ENCODE results near the gene HYCC1. TPM values are rescaled to one million over a fixed set of nuclear protein-coding genes. Genes with fewer than 3 reads are reported as not detected.

The HYCC1 gene
- total and polyA plus RNA-seq, 2 donors (not counting 3 experiments of a cell fraction or from before 2014, with no cell fraction given) = 14.5 to 51.8 TPM

DNA sequence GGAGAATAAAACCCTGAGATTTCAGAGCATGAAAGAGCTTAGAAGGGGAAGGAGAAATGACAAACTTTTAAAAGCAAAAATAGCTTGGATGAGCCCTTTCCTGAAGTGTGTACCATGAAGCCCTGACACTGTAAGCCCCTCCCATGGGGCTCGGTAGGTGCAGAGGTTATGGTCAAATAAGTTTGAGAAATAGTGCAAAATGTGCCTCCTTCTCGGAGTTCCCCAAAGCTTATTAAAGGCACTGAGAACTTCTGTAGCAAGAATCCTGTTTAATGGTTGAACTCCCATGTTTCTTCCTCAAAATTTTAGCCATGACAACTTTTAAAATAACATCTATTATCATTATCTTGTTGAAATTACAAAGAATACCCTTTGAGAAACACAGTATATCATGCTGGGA lies 10.5 kb upstream of the HYCC1 start:
- Histone ChIP-seq H3K9me1 (replicated peaks; ENCODE audit: control insufficient read depth, extremely low read depth, insufficient read depth, low read length) (no peaks in the 10 kb centered on the region), H2AFZ (ENCODE audit: low read depth, low read length) (no peak overlapping the region), H3K4me1 (ENCODE audit: control insufficient read depth, extremely low read depth, insufficient read depth, low read length) (peaks cover 20% of the 10 kb centered on the region), H3K4me2 (ENCODE audit: insufficient read depth, low read length) (no peak overlapping the region), H3K36me3 (ENCODE audit: control insufficient read depth in 2 of 2, extremely low read depth in 1 of 2, insufficient read depth in 2 of 2, low read length in 2 of 2) (no peaks in the 10 kb centered on the region), H4K20me1 (replicated peaks; ENCODE audit: control insufficient read depth, extremely low read depth, insufficient read depth, low read length) (no peaks in the 10 kb centered on the region), H3K4me3 (replicated peaks in 1 of 3; ENCODE audit: insufficient read depth in 1 of 3, low read depth in 1 of 3, low read length in 3 of 3) (no peak overlapping the region), H3K27me3 (ENCODE audit: control insufficient read depth in 2 of 2, insufficient read depth in 2 of 2, low read length in 2 of 2) (no peaks in the 10 kb centered on the region), H3K9ac (replicated peaks; ENCODE audit: extremely low read depth, insufficient read depth, low read length) (no peak overlapping the region), H3K79me2 (ENCODE audit: control insufficient read depth, insufficient read depth, low read length) (no peaks in the 10 kb centered on the region), H3K9me3 (replicated peaks; ENCODE audit: control insufficient read depth, insufficient read depth, low read length) (no peaks in the 10 kb centered on the region), H3K27ac (ENCODE audit: insufficient read depth, low read depth, low read length) (no peak overlapping the region)
- ChIA-PET POLR2A (no interaction called here), CTCF (interaction anchor here (1.4 kb wide), 1 partner anchor 31 kb away, joined by 5 read pairs; no protein-coding TSS in a partner anchor)
- no TSS peak for BruUV-seq (replicated peaks)
- TF ChIP-seq, protein P1, sequence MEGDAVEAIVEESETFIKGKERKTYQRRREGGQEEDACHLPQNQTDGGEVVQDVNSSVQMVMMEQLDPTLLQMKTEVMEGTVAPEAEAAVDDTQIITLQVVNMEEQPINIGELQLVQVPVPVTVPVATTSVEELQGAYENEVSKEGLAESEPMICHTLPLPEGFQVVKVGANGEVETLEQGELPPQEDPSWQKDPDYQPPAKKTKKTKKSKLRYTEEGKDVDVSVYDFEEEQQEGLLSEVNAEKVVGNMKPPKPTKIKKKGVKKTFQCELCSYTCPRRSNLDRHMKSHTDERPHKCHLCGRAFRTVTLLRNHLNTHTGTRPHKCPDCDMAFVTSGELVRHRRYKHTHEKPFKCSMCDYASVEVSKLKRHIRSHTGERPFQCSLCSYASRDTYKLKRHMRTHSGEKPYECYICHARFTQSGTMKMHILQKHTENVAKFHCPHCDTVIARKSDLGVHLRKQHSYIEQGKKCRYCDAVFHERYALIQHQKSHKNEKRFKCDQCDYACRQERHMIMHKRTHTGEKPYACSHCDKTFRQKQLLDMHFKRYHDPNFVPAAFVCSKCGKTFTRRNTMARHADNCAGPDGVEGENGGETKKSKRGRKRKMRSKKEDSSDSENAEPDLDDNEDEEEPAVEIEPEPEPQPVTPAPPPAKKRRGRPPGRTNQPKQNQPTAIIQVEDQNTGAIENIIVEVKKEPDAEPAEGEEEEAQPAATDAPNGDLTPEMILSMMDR (IDR thresholded peaks at IDR 0.05; ENCODE audit: extremely low read depth in 1 of 2, insufficient read depth in 1 of 2, low read depth in 1 of 2, low read length in 2 of 2) = no peak
- TF ChIP-seq EZH2 (IDR thresholded peaks at IDR 0.05; ENCODE audit: borderline replicate concordance, low read depth, low read length, severe bottlenecking) (no peak), FOS (IDR thresholded peaks at IDR 0.05; ENCODE audit: borderline replicate concordance, insufficient read depth, low read length) (no peak), MYC (IDR thresholded peaks at IDR 0.05; ENCODE audit: low read depth, low read length) (no peak), POLR2AphosphoS5 (IDR thresholded peaks at IDR 0.05; ENCODE audit: insufficient read depth, low read depth, low read length) (no peak), GATA2 (IDR thresholded peaks at IDR 0.05; ENCODE audit: insufficient read depth, insufficient read length, low read depth, low read length) (no peak), JUN (IDR thresholded peaks at IDR 0.05; ENCODE audit: borderline replicate concordance, insufficient read depth, insufficient read length, low read depth) (no peak), POLR2A (IDR thresholded peaks at IDR 0.05; ENCODE audit: low read depth, low read length) (no peak)
- TF ChIP-seq, protein P2, sequence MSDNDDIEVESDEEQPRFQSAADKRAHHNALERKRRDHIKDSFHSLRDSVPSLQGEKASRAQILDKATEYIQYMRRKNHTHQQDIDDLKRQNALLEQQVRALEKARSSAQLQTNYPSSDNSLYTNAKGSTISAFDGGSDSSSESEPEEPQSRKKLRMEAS (IDR thresholded peaks at IDR 0.05; ENCODE audit: insufficient read depth, insufficient read length) = no peak
- DNase-seq (ENCODE audit: low read depth, low spot score) (no peak), FAIRE-seq (no peak)
- dilution Hi-C loops (cut with MboI; ENCODE audit: extremely low pct_ligation_motif_present, low sequenced_read_pairs) (no loop called here), intact Hi-C loops (cut with micrococcal nuclease) (no loop called here)

All from endothelial cell of umbilical vein (primary cell).